GM19025 (cell line): ENCODE results near the gene FGFRL1.
A peak's percentile ranks its signal among the peaks of the same experiment; 100 is the strongest.

Source experiments
- ATAC-seq: cut with Tn5 transposase; IDR thresholded peaks from one replicate; pipeline ENCODE4 v1.9.1; 2021; ENCODE audit warnings: mild to moderate bottlenecking, low read depth, moderate library complexity; ENCODE audit not compliant: unreplicated experiment

FGFRL1 gene

GRCh38 chr4:1004557-1005485 lies 6.6 kb upstream of the FGFRL1 start:
- ATAC-seq = no peak

- no peak for ATAC-seq
Observed at GRCh38 chr4:1006856-1007255, 4.6 kb upstream of the FGFRL1 start.

- ATAC-seq = peak; percentile 3
Observed at GRCh38 chr4:1008840-1009541, 2.4 kb upstream of the FGFRL1 start.

- ATAC-seq = peak; percentile 41
Observed at GRCh38 chr4:1009542-1010394, 1.7 kb upstream of the FGFRL1 start.

GRCh38 chr4:1010395-1011021 lies 918 bp upstream of the FGFRL1 start:
- ATAC-seq = no peak

- peak; percentile 1 for ATAC-seq
Observed at GRCh38 chr4:1011666-1012033, 224 bp downstream of the FGFRL1 start.

- no peak for ATAC-seq
Observed at GRCh38 chr4:1012034-1012739, 761 bp downstream of the FGFRL1 start.

- no peak for ATAC-seq
Observed at GRCh38 chr4:1013225-1014073, 2.0 kb downstream of the FGFRL1 start.

GRCh38 chr4:1014291-1015167 lies 3.1 kb downstream of the FGFRL1 start:
- no peak for ATAC-seq

- ATAC-seq = no peak
Observed at GRCh38 chr4:1015179-1015578, 3.8 kb downstream of the FGFRL1 start.

GRCh38 chr4:1015746-1016145 lies 4.3 kb downstream of the FGFRL1 start:
- ATAC-seq = no peak

GRCh38 chr4:1017211-1017610 lies 5.8 kb downstream of the FGFRL1 start:
- no peak for ATAC-seq

- ATAC-seq = no peak
Observed at GRCh38 chr4:1017706-1018105, 6.3 kb downstream of the FGFRL1 start.

GRCh38 chr4:1018147-1019020 lies 7.0 kb downstream of the FGFRL1 start:
- ATAC-seq = no peak

GRCh38 chr4:1019320-1019719 lies 7.9 kb downstream of the FGFRL1 start:
- no peak for ATAC-seq

GRCh38 chr4:1019729-1020470 lies 8.5 kb downstream of the FGFRL1 start:
- ATAC-seq = no peak
